Fibroblast of pulmonary artery (primary cell): Measurements from ENCODE around the gene TMED9.
A peak's percentile ranks its signal among the peaks of the same experiment; 100 is the strongest.

Source experiments
- DNase-seq: peaks from one replicate; pipeline ENCODE4 v3.0.0-alpha.2; 2010; ENCODE audit warnings: low read depth
- H3K4me3 ChIP-seq: replicated peaks from 2 replicates; pipeline ENCODE4 v1.5.1; 2011; ENCODE audit warnings: low read depth, mild to moderate bottlenecking, control low read depth, low read length, moderate library complexity
- TF ChIP-seq, protein P1 (sequence below): IDR thresholded peaks from 2 replicates; pipeline ENCODE4 v1.5.1; 2011; ENCODE audit warnings: mild to moderate bottlenecking, control low read depth, low read length, inconsistent platforms; ENCODE audit errors: missing control alignments

The TMED9 gene

GRCh38 chr5:177605078-177605477 lies 13.1 kb downstream of the TMED9 start:
- TF ChIP-seq, protein P1, sequence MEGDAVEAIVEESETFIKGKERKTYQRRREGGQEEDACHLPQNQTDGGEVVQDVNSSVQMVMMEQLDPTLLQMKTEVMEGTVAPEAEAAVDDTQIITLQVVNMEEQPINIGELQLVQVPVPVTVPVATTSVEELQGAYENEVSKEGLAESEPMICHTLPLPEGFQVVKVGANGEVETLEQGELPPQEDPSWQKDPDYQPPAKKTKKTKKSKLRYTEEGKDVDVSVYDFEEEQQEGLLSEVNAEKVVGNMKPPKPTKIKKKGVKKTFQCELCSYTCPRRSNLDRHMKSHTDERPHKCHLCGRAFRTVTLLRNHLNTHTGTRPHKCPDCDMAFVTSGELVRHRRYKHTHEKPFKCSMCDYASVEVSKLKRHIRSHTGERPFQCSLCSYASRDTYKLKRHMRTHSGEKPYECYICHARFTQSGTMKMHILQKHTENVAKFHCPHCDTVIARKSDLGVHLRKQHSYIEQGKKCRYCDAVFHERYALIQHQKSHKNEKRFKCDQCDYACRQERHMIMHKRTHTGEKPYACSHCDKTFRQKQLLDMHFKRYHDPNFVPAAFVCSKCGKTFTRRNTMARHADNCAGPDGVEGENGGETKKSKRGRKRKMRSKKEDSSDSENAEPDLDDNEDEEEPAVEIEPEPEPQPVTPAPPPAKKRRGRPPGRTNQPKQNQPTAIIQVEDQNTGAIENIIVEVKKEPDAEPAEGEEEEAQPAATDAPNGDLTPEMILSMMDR = no peak
- no peak overlapping the region for H3K4me3 ChIP-seq
- DNase-seq = no peak

GRCh38 chr5:177605667-177606066 lies 13.7 kb downstream of the TMED9 start:
- H3K4me3 ChIP-seq = no peak overlapping the region
- DNase-seq = no peak
- TF ChIP-seq, protein P1 = no peak

DNA sequence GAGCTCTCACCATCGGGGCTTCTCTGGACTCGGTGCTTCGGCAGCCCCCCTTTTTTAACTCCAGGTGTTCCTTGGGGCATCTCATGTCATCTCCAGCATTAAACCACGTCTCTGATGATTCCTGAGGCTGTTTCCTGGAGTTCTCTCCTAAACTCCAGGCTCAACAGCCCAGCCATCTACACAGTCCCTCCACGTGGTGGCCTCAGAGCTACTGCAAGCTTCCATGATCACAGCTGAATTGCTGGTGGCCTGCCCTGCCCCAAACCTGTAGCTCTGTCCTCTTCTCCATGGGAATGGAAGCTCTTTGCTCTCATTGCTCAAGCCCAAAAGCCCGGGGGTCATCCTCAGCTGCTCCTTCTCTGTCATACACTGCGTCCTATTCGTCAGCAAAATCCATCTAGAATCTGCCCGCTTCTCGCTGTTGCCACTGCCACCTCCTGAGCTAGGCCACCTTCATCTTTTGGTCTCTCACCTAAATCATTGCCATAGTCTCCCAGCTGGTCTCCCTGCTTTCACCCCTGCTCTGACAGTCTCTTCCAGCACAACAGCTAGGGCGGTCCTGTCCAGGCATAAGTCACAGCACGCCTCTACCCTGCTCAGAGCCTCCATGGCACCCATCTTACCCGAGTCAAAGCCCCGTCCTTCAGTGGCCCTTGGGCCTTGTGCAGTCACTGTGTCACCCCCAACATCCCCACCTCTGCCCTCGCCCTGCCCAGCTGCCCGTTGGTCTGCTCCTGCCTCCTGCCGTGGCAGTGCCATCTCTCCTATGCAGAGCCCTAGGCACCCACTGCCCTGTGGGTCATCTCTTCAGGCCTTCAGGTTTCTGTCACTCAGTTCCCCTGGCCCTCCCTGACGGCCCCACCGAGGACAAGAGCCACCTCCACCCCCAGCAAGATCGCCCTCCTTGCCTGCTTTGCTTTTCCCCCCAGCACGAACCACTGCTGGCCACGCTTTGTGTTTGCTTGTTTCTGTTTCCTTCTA lies 14.4 kb downstream of the TMED9 start:
- no peak for DNase-seq
- TF ChIP-seq, protein P1 = no peak
- H3K4me3 ChIP-seq = no peak overlapping the region

DNA sequence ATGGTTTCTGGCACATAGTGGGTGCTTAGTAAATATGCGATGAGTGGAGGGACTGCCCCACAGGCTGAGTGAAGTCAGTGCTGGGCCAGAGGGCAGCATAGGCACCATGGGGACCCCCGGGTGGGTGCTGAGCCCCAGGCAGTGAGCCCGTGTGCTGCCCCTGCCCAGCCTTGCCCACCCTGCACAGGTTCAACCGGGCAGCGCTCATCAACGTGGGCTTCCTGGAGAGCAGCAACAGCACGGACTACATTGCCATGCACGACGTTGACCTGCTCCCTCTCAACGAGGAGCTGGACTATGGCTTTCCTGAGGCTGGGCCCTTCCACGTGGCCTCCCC lies 15.1 kb downstream of the TMED9 start:
- no peak overlapping the region for H3K4me3 ChIP-seq
- no peak for DNase-seq
- TF ChIP-seq, protein P1 = no peak

DNA sequence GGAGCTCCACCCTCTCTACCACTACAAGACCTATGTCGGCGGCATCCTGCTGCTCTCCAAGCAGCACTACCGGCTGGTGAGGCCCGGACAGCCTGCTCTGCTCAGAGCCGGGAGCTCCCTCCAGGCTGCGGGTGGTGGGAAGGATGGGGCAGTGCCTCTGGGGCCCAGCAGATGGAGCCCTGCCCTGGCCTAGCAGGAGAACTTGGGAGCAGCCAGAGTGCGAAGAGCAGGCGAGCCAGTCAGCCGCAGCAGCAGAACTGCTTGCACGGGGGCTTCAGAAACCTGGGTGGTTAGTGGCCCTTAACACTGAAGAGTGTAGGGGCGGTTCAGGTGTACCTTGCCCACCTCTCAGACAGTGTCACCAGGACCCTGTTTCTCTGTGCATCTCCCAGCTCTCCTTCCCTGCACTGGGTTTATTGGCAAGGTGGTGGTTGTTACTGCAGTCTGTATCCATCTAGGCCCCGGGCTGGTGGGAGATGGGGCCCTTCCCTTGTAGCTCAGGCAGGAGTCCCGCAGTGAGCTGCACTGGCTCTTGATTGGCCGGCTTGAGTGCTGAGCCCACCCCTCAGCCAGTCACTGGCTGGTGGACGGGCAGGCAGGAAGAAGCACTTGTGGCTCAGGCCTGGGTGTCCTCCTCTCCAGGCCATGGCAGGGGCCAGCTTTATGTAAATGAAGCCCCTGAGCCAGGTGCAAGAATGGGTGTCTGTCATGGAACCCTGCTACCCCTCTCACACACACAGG lies 15.6 kb downstream of the TMED9 start:
- H3K4me3 ChIP-seq = no peak overlapping the region
- TF ChIP-seq, protein P1 = peak; percentile 94
- DNase-seq = peak; percentile 84

- no peak for DNase-seq
- TF ChIP-seq, protein P1 = no peak
- no peak overlapping the region for H3K4me3 ChIP-seq
Observed at GRCh38 chr5:177608243-177609075, 16.5 kb downstream of the TMED9 start.
